NCI-H446 treated with DMSO at 0.1 percent for 48 hours (cell line): ENCODE results near the gene UBAC1.
"Not testable (repeated sequence)": the region's sequence is repeated elsewhere in the genome, so short reads cannot be mapped to it uniquely, and the experiment has no call there.

Experiments
- DNase-seq: peaks from one replicate; lab custom pipeline; 2025; lab: John Stamatoyannopoulos, UW

Gene UBAC1

GRCh38 chr9:135978642-135979546 lies 17.7 kb upstream of the UBAC1 start:
- no peak for DNase-seq

- no peak for DNase-seq
These were observed 15.8 kb upstream of the UBAC1 start for GRCh38 chr9:135976944-135977343.

GRCh38 chr9:135976531-135976930 lies 15.4 kb upstream of the UBAC1 start:
- no peak for DNase-seq

GRCh38 chr9:135975834-135976233 lies 14.7 kb upstream of the UBAC1 start:
- no peak for DNase-seq

GRCh38 chr9:135974220-135974573 lies 13.0 kb upstream of the UBAC1 start:
- DNase-seq, result no peak

- DNase-seq, result no peak
These were observed 12.4 kb upstream of the UBAC1 start for GRCh38 chr9:135973277-135974219.

GRCh38 chr9:135971892-135972291 lies 10.7 kb upstream of the UBAC1 start:
- no peak for DNase-seq

- DNase-seq, result no peak
These were observed 10.1 kb upstream of the UBAC1 start for GRCh38 chr9:135971111-135971766.

GRCh38 chr9:135970128-135970815 lies 9.1 kb upstream of the UBAC1 start:
- no peak for DNase-seq

- DNase-seq, result no peak
These were observed 8.0 kb upstream of the UBAC1 start for GRCh38 chr9:135969064-135969683.

- no peak for DNase-seq
These were observed 7.4 kb upstream of the UBAC1 start for GRCh38 chr9:135968601-135969000.

- no peak for DNase-seq
These were observed 6.9 kb upstream of the UBAC1 start for GRCh38 chr9:135968083-135968476.

- not testable (repeated sequence) for DNase-seq
These were observed 5.7 kb upstream of the UBAC1 start for GRCh38 chr9:135966916-135967260.

GRCh38 chr9:135965124-135965756 lies 4.1 kb upstream of the UBAC1 start:
- DNase-seq, result no peak

GRCh38 chr9:135963938-135964337 lies 2.8 kb upstream of the UBAC1 start:
- DNase-seq, result no peak

GRCh38 chr9:135963338-135963737 lies 2.2 kb upstream of the UBAC1 start:
- no peak for DNase-seq

- no peak for DNase-seq
These were observed 1.6 kb upstream of the UBAC1 start for GRCh38 chr9:135962696-135963307.

- no peak for DNase-seq
These were observed 880 bp upstream of the UBAC1 start for GRCh38 chr9:135961811-135962695.
